Measurements from ENCODE around the gene CBLC.

Gene CBLC

DNA sequence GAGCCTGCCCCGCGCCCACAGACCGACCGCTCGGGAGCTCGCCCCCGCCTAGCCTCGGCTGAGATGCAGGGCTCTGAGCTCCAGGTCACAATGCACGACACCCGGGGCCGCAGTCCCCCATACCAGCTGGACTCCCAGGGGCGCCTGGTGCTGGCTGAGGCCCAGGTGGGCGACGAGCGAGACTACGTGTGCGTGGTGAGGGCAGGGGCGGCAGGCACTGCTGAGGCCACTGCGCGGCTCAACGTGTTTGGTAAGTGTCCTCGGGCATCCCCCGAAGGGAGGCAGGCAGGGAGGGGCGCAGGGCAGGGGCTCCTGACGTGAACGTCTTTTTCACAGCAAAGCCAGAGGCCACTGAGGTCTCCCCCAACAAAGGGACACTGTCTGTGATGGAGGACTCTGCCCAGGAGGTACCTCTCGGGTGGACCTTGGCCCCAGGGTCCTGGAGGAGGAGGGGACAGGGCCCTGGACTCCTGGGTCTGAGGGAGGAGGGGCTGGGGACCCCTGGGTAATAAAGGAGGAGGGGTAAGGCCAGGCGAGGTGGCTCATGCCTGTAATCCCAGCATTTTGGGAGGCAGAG is 34.5 kb downstream of the CBLC start:
- DNase-seq (ENCODE audit: low read depth): no peak
- TF ChIP-seq, protein P1, sequence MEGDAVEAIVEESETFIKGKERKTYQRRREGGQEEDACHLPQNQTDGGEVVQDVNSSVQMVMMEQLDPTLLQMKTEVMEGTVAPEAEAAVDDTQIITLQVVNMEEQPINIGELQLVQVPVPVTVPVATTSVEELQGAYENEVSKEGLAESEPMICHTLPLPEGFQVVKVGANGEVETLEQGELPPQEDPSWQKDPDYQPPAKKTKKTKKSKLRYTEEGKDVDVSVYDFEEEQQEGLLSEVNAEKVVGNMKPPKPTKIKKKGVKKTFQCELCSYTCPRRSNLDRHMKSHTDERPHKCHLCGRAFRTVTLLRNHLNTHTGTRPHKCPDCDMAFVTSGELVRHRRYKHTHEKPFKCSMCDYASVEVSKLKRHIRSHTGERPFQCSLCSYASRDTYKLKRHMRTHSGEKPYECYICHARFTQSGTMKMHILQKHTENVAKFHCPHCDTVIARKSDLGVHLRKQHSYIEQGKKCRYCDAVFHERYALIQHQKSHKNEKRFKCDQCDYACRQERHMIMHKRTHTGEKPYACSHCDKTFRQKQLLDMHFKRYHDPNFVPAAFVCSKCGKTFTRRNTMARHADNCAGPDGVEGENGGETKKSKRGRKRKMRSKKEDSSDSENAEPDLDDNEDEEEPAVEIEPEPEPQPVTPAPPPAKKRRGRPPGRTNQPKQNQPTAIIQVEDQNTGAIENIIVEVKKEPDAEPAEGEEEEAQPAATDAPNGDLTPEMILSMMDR (conservative IDR thresholded peaks at IDR 0.05; ENCODE audit: control insufficient read depth, insufficient read depth, low read depth, low read length): no peak
- no peak overlapping the region for H3K4me3 ChIP-seq (ENCODE audit: control insufficient read depth, low read depth, low read length)

DNA sequence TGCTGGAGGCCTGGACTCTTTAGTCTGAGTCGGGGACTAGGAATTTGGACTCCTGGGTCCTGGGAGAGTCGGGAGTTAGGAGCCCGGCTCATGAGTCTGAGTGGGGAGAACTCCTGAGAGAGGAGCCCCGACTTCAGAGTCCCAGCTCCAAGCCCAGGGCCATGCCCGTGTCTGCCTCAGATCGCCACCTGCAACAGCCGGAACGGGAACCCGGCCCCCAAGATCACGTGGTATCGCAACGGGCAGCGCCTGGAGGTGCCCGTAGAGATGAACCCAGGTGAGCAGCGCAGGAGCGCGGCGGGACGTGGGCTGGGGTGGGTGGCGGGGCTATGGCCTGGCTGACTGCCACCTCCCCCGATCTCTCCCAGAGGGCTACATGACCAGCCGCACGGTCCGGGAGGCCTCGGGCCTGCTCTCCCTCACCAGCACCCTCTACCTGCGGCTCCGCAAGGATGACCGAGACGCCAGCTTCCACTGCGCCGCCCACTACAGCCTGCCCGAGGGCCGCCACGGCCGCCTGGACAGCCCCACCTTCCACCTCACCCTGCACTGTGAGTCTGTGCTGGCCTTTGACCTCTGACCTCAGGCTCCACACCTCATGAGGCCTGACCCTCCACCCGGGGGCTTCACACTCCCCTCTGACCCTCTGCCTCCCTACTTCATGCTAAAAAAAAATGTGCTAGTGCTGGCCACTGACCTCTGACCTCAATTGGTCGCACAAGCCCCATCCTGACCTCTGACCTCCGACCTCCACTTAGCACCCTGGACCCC is 35.6 kb downstream of the CBLC start:
- TF ChIP-seq, protein P1 (conservative IDR thresholded peaks at IDR 0.05; ENCODE audit: control insufficient read depth, insufficient read depth, low read depth, low read length): no peak
- no peak for DNase-seq (ENCODE audit: low read depth)
- no peak overlapping the region for H3K4me3 ChIP-seq (ENCODE audit: control insufficient read depth, low read depth, low read length)

DNA sequence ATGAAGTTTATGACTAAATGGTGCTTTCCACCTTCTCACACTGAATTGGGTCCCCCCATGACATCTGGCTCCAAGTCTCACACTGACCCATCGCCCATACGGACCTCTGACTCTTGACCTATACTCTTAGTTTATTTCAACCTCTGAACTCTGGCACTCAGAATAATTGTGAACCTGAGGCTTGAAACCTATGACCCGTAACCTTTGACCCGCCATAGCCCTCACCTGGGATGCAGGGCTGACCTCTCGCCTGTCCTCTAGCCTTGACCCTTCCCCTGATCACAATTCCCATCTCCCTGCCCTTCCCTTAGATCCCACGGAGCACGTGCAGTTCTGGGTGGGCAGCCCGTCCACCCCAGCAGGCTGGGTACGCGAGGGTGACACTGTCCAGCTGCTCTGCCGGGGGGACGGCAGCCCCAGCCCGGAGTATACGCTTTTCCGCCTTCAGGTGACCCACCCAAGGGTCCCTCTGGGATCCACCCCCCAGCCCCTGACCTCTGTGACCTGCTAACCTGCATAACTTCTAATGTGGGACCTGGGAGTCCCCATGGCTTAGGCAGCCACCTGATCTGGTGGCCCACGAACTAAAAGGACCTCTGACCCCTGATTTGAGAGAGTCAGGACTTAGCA is 36.3 kb downstream of the CBLC start:
- no peak for DNase-seq (ENCODE audit: low read depth)
- H3K4me3 ChIP-seq (ENCODE audit: control insufficient read depth, low read depth, low read length): no peak overlapping the region
- TF ChIP-seq, protein P1 (conservative IDR thresholded peaks at IDR 0.05; ENCODE audit: control insufficient read depth, insufficient read depth, low read depth, low read length): no peak

DNA sequence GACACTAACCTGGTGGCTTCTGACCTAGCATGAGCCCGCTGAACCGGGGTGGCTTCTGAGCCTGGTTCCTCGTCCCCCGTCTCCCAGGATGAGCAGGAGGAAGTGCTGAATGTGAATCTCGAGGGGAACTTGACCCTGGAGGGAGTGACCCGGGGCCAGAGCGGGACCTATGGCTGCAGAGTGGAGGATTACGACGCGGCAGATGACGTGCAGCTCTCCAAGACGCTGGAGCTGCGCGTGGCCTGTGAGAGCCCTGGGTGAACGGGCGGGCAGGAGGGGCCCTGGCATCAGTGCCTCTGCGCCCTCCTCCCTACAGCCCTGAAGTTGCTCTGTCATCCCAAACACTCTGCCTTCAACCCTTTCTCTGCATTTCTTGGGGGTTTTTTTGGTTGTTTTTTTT is 36.8 kb downstream of the CBLC start:
- TF ChIP-seq, protein P1 (conservative IDR thresholded peaks at IDR 0.05; ENCODE audit: control insufficient read depth, insufficient read depth, low read depth, low read length): no peak
- no peak overlapping the region for H3K4me3 ChIP-seq (ENCODE audit: control insufficient read depth, low read depth, low read length)
- DNase-seq (ENCODE audit: low read depth): no peak

DNA sequence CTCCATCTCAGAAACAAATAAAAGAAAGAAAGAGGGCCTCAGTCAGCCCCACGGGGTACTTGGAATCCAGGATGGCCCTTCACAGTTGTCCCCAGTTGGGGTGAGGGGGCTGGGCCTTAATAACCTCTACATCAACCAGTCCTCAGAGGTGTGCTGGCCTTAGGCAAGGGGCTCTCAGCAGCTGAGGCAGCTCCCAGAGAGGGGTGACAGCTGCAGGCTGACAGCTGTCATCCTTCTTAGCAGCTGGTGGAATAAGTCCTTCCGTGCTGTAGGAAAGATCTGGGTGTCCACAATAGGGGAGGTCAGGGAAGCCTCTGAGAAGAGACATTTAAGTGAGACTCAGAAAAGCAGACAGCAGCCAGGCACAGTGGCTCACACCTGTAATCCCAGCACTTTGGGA is 38.6 kb downstream of the CBLC start:
- no peak overlapping the region for H3K4me3 ChIP-seq (ENCODE audit: control insufficient read depth, low read depth, low read length)
- no peak for DNase-seq (ENCODE audit: low read depth)
- TF ChIP-seq, protein P1 (conservative IDR thresholded peaks at IDR 0.05; ENCODE audit: control insufficient read depth, insufficient read depth, low read depth, low read length): no peak

DNA sequence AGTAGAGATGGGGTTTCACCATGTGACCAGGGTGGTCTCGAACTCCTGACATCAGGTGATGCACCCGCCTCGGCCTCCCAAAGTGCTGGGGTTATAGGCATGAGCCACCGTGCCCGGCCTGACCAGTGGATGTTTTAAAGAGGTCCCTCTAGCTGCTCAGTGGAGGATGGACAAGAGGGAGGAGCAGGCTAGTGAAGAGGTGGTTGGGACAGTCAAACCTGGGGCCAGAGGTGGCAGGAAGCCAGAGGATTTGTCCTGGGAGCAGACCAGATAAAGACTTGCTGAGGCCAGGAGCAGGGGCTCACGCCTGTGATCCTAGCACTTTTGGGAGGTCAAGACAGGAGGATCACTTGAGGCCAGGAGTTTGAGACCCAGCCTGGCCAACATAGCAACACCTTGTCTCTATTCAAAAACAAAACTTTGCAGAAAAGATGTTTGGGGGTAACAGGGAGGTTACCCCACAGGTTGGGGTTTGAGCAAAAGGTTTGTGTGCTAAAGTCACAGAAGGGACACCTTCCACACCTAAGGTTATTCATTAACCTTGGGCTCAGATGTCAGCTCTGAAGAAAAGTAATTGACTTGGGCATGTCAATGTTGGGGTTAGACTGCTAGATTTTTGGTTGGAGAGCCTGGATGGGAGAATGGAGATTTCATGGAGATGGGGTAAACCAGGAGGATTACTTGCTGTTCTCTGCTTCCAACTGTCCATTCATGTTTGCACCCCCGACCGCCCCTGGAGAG is 40.2 kb downstream of the CBLC start:
- no peak for DNase-seq (ENCODE audit: low read depth)
- no peak overlapping the region for H3K4me3 ChIP-seq (ENCODE audit: control insufficient read depth, low read depth, low read length)
- TF ChIP-seq, protein P1 (conservative IDR thresholded peaks at IDR 0.05; ENCODE audit: control insufficient read depth, insufficient read depth, low read depth, low read length): no peak

Measured in fibroblast of mammary gland (primary cell).